ENCODE measurements around the gene WDR48.

WDR48 gene

DNA sequence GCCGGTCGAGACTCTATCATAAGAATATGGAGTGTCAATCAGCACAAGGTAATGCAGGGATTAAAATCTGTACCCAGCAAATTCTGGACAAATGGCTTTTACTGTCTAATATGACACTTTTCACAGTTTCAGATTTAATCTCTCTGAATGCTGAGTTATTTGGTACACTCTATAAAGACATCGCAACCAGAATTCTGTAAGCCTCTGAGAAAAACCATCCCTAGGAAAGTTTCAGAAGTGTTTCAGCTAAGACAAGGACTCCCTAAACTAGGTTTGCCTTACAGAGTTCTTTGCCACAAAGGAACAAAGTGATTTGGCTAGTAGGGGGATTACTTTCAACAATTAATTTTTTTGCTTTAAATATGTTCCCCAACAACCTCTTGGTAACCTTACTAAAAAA is 11.3 kb downstream of the WDR48 start:
- DNase-seq (ENCODE audit: low read depth in 2 of 3, low spot score in 1 of 3) = no peak

DNA sequence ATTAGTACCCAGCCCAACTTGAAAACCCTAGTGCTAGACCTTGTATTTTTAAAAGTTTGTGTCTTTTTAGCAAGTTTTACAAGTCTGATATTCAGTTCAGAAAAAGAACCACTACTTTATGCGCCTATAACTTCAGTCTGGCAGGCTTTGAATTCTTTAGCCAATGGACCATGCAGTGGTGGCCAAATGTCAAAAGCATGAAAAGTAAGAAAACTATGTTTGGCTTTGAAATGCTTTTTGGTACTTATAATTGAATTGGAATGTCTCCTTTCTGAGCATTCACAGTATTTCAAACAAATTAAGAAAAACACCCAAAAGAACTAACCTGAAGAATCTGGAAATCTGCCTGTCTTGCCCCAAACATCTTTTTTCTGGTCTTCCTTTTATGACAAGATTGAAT is 12.8 kb downstream of the WDR48 start:
- no peak for DNase-seq (ENCODE audit: low read depth in 2 of 3, low spot score in 1 of 3)

DNA sequence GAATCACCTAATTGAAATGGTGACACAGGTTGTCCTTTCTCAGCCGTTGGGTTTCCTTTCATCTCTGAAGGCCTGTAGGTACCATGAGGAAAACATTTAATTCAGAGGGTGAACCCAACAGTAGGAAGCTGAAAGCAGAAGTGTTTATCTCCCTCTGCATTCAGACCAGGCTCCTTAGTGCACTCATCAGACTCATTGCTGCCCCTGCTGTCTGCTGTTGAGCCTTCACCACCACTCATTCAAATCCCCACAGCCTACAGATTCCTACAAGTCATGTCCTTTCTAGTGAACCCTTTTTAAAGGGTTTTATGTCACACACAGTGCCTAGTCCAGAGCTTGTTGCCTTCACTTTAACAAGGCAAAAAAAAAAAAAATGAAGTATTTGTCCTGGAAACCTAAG is 13.4 kb downstream of the WDR48 start:
- DNase-seq (ENCODE audit: low read depth in 2 of 3, low spot score in 1 of 3) = no peak

DNA sequence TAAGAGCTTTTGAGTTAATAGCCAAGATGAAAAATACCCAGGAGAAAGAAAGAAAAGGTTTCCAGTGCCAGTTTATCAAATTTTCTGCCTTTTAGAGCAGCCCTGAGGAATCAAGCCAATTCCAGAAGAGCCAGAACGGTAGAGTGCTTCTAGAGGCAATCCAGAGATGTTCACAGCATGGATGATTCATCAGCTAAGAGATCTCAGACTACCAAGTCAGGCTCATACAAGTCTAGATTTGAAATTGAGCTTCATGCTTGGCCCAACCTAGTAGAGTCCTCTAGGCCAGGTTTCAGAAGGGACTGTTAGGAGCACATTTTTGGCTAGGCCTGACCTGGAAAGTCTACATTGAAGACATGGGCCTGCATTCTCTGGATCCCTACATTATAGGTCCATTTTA is 15.5 kb downstream of the WDR48 start:
- DNase-seq (ENCODE audit: low read depth in 2 of 3, low spot score in 1 of 3) = no peak

DNA sequence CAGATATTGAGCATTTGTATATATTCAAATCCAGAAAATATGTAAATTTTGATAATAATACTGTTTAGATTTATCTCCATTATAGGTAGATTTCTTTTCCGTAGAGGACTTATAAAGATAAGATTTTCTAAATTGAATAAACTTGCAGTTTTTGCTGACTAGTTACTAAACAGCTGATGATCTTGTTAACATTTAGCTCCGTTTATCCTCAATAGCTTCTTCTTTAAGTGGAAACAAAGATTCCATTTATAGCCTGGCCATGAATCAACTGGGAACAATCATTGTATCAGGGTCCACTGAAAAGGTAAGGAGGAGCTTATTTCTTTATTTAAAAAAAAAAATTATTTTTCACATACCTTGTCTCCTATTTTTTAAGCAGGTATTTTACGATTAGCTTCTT is 16.7 kb downstream of the WDR48 start:
- DNase-seq (ENCODE audit: low read depth in 2 of 3, low spot score in 1 of 3) = no peak

DNA sequence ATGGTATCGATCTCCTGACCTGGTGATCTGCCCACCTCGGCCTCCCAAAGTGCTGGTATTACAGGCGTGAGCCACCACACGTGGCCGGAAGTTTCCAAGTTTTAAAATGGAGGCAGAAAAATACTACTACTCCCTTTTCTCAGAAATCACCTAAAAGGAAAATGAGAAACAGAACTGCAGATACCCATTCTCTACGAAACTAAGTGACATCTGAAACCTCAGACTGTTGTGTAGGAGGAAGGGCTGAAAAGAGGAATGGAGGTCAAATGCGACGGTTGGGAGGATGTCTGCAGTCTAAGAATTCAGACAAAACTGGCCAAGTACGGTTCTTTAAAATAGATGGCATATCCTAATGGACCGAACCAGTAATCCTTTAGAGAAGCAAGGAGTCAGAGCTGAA is 24.1 kb downstream of the WDR48 start:
- no peak for DNase-seq (ENCODE audit: low read depth in 2 of 3, low spot score in 1 of 3)

DNA sequence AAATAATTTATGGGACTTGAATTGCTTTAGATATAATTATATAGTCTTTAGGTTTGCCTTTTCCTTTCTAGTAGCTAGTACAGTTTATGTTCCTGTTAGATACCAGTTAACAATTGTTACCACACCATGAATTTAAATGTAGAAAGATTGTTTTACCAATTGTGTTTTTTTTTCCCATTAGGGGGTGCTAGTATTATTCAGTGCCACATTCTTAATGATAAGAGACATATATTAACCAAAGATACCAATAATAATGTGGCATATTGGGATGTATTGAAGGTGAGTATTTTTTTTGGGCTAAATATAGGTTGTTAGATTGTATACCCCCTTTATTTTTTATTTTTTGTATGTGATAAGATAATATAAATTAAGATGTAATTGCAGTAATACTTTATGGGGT is 27.7 kb downstream of the WDR48 start:
- DNase-seq (ENCODE audit: low read depth in 2 of 3, low spot score in 1 of 3) = no peak

DNA sequence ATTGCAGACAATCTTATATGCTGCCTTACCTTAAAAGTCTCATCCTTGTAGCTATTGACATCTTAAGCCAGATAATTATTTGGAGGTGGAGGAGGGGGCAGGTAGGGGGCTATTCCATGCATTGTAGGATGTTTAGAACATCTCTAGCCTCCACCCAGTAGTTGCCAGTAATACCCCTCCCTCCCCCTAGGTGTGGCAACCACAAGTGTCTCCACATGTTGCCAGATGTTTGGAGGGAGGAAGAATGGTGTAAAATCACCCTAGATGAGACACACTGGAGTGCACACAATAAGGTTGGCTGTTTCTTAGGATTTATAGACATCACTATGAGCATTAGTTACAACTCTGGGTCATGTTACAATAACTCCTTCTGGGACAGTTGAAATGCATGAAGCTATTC is 28.2 kb downstream of the WDR48 start:
- no peak for DNase-seq (ENCODE audit: low read depth in 2 of 3, low spot score in 1 of 3)

DNA sequence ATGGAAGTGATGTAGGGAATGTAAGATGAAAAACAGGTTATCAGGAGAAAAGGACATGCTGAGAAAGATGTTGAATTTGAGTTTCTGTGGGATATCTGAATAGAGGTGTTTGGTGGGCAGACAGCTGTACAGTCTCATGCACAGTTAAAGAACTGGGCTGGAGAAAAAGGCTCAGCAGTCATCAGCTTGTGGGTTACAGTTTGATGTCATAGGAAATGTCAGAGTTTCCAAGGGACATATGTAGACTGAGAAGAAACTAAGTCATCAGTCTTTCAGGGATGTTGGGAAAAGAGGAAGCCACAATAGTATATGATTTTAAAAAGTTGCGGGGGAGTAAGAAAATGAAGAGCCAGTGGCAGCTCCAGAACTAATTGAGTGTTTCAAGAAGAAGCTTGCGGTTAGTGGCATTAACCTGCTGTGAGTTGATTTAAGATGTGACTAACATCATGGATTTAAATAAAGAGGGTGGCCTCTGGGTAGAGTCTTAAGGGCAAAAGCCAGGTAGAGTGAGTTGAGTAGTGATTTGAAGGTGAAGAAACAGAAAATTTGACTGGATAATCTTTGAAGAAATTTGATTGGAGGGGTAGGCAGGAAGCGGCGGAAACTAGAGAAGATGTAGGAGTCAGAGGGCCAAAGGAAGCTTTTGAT is 31.0 kb downstream of the WDR48 start:
- no peak for DNase-seq (ENCODE audit: low read depth in 2 of 3, low spot score in 1 of 3)

DNA sequence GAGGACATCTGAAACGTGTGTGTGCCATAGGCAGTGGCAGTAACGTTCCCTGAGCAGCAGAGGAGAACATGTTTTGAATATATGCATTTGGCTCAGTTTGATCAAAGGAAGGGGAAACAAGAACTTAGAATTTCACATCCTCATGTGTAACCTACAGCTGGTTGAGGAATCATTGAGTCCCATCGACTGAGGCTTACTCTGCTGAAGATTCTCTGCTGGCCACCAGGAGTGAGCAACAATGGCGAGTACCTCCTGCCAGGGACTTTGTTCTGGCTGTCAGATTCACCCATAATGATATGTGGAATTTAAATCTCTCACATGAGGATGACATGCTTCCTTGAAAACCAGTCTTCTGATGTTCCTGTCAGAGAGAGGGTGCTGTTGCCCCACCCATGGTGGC is 34.3 kb downstream of the WDR48 start:
- DNase-seq (ENCODE audit: low read depth in 2 of 3, low spot score in 1 of 3) = no peak

DNA sequence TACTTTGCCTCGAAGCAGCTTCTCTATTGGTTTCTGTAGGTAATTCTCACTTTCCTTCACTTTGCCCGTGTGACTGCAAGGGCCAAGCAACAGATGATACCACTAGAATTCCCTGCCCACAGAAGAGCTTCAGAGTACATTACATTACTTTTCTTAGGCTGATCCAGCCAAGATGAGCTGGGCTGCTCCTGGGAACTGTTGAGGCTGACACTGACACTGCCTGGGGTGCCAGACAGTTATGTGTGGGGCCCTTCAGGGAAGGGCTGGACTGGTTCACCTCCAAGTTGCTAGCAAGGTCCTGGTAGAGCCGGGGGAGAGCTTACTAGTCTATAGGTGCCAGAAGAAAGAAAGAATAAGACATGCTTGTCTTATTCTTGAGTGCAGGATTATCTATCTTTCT is 36.6 kb downstream of the WDR48 start:
- DNase-seq (ENCODE audit: low read depth in 2 of 3, low spot score in 1 of 3) = no peak

DNA sequence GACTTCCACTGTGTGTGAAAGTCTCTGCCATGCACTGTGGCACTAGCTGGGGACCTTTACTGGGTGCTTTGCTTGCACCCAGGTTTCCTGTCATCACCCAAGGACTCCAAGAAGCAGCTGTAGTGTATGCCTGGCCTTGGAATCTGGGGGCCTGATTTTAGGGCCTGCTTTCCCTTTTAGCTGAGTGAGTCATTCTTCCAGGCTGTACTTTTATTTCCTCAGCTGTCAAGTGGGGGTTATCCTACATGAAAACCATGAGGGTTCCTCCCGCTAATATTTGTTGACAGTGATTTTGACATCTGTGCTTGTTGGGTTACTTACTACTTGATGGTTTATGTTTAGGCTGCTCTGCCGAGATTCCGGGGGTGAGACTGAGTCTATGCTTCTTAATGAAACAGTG is 37.1 kb downstream of the WDR48 start:
- no peak for DNase-seq (ENCODE audit: low read depth in 2 of 3, low spot score in 1 of 3)

DNA sequence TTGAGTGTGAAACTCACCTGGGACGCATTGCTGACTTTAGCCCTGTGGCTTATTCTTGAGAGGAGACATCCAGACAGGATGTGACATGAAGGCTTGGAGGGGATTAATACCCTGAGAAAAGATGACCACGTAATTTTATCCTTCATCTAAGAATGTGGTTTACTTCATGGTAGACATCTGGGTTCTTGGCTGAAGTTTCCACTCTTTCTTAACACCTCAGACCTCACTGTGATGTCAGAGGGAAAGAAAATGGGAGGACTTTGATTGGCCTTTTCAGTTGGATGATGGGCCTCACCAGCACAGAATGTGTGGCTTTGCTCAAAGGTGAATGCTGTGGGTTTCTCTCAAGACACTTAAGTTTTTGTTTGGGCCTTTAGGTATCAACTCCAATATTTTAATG is 39.1 kb downstream of the WDR48 start:
- DNase-seq (ENCODE audit: low read depth in 2 of 3, low spot score in 1 of 3) = no peak

DNA sequence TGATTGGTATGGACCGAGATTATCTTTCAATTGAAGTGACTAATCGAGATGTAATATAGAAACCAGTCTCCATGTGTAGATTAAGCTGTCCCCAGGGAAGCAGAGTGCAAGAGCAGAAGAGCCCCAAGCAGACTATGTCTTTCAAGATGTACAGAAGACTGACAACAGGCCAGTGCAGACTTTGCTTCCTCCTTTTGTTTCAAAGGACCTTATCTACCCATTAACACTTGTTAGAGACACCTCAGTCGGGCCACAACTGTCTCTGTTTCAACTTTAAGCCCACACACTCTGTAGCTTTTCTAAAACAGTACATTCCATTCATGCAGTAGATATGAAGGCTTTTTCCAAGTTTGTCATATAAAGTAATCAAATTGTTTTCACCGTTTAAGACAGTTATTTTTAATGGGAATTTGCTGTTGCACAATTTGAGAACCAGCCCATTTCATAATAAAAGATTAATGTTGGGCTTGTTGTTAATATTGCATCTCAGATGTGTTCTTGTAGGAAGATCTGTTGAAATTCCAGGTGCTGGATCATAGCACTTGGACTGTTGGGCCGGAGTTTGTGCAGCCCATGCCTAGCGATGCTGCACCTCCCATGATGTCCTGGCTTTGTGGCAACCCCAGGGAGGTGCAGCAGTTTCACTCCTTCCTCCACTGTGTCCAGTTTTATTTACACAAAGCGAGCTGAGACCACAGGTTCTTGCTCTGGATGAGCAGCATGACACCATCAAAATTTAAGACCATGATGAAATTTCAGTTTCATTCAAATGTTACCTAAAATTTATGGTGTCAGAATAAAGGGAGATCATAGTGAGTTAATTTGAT is 43.2 kb downstream of the WDR48 start:
- no peak for DNase-seq (ENCODE audit: low read depth in 2 of 3, low spot score in 1 of 3)

DNA sequence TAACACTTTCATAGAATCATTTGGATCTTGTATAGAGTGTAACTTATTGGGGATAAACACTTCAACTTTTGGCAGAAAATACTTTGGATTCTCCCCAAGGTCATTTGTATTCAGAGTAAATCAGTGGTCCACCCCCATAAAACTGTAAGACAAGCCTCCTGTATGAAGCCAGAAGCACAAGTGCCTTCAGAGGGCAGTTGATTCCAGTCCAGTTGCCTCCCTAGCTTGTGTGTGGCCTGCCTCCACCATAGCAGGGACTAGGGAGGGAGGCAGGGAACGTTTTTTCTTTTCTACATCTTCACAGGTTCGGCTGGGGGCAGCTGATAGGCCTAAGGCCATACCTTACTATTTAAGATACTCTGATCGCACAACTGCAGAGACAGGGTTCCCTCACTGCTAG is 44.0 kb downstream of the WDR48 start:
- no peak for DNase-seq (ENCODE audit: low read depth in 2 of 3, low spot score in 1 of 3)

DNA sequence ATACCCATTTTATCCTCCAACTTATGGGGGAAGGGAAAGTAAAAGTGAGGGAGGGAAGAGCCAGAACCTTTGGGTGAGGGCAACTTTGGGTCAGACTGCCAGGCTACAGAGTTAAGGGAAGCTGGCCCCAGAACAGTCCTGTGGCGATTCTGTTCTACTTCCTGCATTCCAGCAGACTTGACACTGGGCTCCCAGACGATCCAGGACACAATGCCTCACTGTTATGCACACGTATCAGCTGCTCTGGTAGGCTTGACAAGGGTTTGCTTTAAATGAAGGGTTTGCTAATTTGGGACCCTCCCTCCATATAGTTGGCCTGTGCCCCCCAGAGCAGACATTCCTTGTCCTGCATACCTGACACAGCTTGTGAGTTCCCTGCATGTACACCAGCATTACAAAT is 45.0 kb downstream of the WDR48 start:
- no peak for DNase-seq (ENCODE audit: low read depth in 2 of 3, low spot score in 1 of 3)

DNA sequence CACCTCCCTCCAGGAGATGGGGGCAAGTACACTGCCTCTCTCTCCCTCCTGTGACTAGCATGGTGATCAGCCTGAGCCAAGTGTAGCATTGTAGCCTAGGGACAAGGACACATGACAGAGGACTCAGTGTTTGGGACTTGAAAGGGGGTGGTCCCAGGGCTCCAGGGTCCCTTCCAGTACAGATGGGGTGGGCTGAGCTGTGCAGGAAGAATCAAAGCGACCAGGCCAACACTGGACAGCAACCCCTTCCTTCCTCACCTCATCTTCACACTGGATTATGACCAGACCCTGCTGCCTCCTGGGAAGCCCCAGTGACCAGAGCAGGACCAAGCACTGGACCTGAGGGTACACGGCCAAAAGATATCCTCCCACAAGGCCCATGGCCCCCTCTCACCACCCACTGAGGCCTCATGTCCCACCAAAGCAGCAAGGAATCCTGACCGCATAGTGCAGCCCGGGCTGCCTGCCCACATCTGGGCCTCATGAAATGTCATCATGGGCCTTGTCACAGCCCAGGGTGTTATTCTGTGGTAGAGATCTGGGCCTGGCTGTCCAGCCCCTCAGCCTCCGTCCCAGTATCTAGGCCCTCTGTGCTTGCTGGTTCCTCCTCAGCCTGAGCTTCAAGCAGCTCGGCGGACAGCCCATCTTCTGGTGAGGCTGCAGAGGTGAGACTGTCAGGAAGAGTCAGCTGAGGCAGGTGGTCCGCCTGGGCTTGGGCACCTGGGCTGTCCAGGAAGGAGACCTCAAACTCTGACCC is 46.1 kb downstream of the WDR48 start:
- DNase-seq (ENCODE audit: low read depth in 2 of 3, low spot score in 1 of 3) = no peak

DNA sequence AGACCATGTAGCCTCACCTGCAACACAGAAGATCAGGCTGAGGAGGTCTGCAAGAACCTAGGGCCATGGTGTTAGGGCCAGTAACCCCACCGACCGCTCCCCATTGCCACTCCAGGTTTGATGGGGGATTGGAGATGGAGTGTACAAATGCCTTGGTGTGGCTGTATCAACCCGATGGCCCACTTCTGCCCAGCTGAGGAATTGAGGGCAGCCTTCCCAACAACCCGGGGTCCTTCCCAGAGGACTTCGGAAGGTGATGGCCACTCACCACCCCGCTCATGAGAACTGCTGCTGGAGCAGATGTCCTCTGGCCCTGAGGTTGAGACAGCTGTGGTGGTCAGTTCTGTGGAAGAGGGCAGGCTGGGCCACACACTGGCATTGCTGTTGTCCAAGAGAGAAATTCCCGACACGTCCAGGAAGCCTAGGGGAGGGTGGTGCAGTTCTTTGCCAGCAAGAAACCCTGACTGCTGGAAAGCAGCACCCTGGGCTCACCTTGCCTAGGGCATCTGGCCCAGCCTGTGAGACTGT is 46.7 kb downstream of the WDR48 start:
- no peak for DNase-seq (ENCODE audit: low read depth in 2 of 3, low spot score in 1 of 3)

DNA sequence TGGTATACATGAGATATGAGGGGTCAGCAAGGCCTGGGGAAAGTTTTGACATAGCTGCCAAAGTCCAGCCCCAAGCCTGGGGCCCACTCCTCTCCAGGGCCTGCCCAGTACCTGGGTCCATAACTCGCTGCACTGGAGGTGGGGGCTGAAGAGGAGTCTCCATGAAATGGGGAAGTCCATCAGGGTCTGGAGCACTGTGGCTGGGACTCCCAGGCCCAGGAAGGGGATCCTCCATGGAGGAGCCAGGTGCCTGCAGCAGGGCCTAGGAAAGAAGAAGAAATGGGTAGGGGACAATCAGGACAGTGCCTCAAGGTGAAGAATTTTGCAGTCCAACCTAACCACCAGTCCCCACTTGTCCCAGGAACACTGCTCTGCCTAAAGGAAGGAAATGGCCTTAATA is 47.4 kb downstream of the WDR48 start:
- DNase-seq (ENCODE audit: low read depth in 2 of 3, low spot score in 1 of 3) = no peak

DNA sequence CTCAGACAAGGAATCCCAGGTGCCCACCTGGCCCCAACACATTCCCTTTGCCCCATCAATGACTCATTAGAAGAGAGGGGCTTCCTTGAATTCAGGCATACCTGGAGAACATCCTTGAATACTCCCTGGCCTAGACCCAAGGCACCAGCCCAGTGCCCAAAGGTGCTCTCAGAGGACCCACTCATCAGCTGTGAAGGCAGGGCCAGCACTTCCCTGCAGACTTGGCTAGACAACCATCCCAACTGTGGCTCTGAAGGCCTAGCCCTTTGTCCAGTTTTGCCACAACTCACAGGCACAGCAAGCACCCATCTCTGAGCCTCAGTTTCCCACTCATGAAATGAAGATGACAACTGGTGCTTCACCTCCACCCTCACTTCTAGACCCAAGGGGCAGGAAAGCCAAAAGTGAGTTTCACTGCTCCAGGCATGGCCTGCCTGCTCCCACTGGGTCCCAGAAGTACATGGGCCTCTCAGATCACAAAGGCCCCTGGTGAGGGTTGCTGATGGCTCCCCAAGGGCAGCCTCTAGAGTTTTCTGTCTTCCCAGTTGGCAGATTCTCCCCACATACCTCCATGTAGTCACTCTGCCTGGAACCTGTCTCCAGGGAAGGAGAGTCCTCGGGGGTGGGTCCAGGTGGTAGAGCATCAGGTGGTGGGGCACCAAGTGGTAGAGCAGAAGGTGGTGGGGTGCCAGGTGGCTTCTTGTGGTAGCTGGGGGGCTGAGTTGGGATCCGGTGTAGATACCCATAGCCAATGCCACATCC is 48.1 kb downstream of the WDR48 start:
- DNase-seq (ENCODE audit: low read depth in 2 of 3, low spot score in 1 of 3) = no peak

DNA sequence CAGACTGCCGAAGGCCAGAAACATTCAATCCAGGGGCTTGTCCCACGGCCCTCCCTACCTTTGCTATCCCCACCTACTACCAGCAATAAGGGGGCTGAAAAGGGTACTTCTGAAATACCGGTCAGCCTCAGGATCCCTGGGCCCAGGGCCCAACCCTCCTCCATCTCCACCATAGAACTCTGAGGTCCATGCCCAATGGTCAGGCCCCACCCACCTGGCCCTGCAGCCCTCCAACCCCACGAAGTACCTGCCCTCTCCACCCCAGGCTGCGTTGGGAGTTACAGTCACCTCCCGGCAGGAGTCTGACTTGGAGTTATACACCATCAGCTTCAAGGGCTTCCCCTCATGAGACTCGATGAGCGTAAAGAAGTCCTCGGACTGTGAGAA is 48.7 kb downstream of the WDR48 start:
- DNase-seq (ENCODE audit: low read depth in 2 of 3, low spot score in 1 of 3) = no peak
